ENCODE results near the gene MYD88. TPM values are rescaled to one million over a fixed set of nuclear protein-coding genes. Genes with fewer than 3 reads are reported as not detected.
A peak's percentile ranks its signal among the peaks of the same experiment; 100 is the strongest.
"Not testable (repeated sequence)": the region's sequence is repeated elsewhere in the genome, so short reads cannot be mapped to it uniquely, and the experiment has no call there.

MYD88 gene
- total and polyA plus RNA-seq, 7 donors = 2.9 to 7.0 (median 4.4) TPM

DNA sequence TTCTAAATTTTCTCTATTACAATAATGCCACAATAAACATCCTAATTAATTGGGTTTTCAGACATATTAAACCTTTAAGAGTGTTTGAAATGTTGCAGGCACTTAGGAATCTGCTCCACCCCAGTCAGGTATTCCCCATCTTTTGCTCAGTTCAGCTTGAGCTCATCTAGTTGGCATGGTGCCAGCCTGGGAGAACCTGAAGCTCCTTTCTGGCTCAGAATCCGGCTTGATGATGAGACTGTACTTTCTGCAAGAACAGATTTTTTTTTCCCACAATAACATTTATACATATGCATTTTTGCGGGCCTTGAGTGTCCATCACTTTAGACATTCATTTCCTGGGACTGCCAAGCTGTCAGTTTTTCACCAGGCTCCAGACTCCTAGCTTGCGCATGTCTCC is 19.1 kb downstream of the MYD88 start:
- DNase-seq (no peak), ATAC-seq (no peak)
- no peaks in the 10 kb centered on the region for H3K9me3 ChIP-seq
- intact Hi-C loops (cut with DNase I) = no loop called here
- H3K4me3 ChIP-seq = no peak overlapping the region
- WGBS, 3 donors = 86 to 90% (median 88%) methylated on average over 3 of the region's 3 CpGs
- H3K27ac ChIP-seq = no peak overlapping the region
- H3K36me3 ChIP-seq (ENCODE audit: insufficient read depth in 1 of 2, low read depth in 1 of 2) = no peaks in the 10 kb centered on the region
- H3K27me3 ChIP-seq (ENCODE audit: insufficient read depth in 3 of 3, low read length in 2 of 3) = no peaks in the 10 kb centered on the region
- TF ChIP-seq, protein P1, sequence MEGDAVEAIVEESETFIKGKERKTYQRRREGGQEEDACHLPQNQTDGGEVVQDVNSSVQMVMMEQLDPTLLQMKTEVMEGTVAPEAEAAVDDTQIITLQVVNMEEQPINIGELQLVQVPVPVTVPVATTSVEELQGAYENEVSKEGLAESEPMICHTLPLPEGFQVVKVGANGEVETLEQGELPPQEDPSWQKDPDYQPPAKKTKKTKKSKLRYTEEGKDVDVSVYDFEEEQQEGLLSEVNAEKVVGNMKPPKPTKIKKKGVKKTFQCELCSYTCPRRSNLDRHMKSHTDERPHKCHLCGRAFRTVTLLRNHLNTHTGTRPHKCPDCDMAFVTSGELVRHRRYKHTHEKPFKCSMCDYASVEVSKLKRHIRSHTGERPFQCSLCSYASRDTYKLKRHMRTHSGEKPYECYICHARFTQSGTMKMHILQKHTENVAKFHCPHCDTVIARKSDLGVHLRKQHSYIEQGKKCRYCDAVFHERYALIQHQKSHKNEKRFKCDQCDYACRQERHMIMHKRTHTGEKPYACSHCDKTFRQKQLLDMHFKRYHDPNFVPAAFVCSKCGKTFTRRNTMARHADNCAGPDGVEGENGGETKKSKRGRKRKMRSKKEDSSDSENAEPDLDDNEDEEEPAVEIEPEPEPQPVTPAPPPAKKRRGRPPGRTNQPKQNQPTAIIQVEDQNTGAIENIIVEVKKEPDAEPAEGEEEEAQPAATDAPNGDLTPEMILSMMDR (IDR thresholded peaks at IDR 0.05) = no peak
- H3K4me1 ChIP-seq = no peaks in the 10 kb centered on the region

DNA sequence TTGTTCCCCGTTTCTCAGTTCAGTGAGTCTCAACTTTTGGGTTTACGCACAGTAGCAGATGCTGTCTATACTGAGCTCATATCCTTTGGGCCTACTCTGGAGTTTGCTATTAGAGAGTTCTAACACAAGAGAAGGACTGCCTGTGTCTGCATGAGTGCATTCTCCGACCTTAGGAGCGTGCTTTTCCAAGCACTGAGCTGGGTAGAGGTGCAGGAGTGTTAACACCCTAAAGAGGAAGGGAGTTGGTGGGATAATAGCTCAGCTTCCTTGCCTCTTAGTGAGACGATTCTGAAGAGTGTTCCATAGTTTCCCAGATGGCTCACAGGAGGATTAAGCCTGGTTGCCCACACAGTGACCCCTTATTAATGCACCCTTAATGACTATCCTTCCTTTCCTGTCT is 20.0 kb downstream of the MYD88 start:
- DNase-seq (no peak), ATAC-seq (no peak)
- H3K27ac ChIP-seq = no peak overlapping the region
- WGBS, 3 donors = 76 to 81% (median 77%) methylated on average over 5 of the region's 5 CpGs
- H3K36me3 ChIP-seq (ENCODE audit: insufficient read depth in 1 of 2, low read depth in 1 of 2) = no peaks in the 10 kb centered on the region
- no peaks in the 10 kb centered on the region for H3K27me3 ChIP-seq (ENCODE audit: insufficient read depth in 3 of 3, low read length in 2 of 3)
- no peaks in the 10 kb centered on the region for H3K4me1 ChIP-seq
- no peak overlapping the region for H3K4me3 ChIP-seq
- H3K9me3 ChIP-seq = no peaks in the 10 kb centered on the region
- TF ChIP-seq, protein P1 (IDR thresholded peaks at IDR 0.05) = no peak
- intact Hi-C loops (cut with DNase I) = no loop called here

DNA sequence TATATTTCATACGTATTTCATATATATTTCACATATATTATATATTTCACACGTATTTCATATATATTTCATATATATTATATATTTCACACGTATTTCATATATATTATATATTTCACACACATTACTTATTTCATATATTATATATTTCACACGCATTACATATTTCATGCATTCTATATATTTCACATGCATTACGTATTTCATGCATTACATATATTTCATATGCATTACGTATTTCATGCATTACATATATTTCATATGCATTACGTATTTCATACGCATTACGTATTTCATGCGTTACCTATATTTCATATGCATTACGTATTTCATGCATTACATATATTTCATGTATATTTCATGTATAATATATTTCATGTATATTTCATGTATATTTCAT is 22.2 kb downstream of the MYD88 start:
- WGBS, 3 donors = 90 to 95% (median 95%) methylated on average over 11 of the region's 11 CpGs
- ATAC-seq; H3K36me3 ChIP-seq (ENCODE audit: insufficient read depth in 1 of 2, low read depth in 1 of 2); H3K4me1 ChIP-seq; H3K27me3 ChIP-seq (ENCODE audit: insufficient read depth in 3 of 3, low read length in 2 of 3); H3K27ac ChIP-seq; DNase-seq; H3K4me3 ChIP-seq; H3K9me3 ChIP-seq: not testable (repeated sequence)
- intact Hi-C loops (cut with DNase I) = loop anchor here in 1 of 2 donors (10.0 kb wide), 1 partner anchor 1166 kb away; the partner anchor contains the start of genes EPM2AIP1 and MLH1

DNA sequence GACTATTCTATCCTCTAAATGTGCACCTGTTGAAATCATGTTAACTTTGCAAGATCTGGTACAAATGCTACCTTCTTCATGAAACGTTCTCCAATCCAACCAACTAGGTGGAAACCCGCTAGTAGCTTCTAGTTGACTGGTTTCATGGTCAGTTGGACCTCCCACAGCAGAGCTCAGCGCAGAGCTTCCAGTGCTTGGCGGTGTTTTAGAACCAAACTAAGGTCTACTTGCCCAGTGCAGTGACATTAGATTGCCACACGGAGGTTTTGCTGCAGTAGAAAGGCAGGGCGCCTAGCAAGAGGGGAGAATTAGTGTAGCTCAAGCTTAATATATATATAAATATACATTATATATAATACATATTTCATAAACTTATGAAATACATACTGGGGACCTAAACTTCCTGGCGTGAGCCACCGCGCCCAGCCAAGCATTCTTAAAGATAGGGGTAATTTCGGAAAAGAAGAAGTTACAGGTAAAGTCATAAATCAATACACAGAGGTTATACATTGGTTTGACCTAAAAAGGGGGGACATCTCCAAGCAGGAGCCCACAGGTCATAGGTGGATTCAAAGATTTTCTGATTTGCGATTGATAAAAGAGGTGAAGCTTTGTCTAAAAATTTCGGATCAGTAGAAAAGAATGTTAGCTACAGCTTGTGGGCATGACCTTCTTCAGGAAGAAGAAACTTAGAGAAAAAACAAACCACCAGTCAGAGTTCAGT is 24.8 kb downstream of the MYD88 start:
- ATAC-seq = no peak
- intact Hi-C loops (cut with DNase I) = loop anchor here in 1 of 2 donors (10.0 kb wide), 1 partner anchor 1168 kb away; the partner anchor contains the start of genes EPM2AIP1 and MLH1
- TF ChIP-seq, protein P1 (IDR thresholded peaks at IDR 0.05) = peak; percentile 10
- Histone ChIP-seq H3K36me3 (ENCODE audit: insufficient read depth in 1 of 2, low read depth in 1 of 2) (no peaks in the 10 kb centered on the region), H3K27ac (no peak overlapping the region), H3K4me3 (no peak overlapping the region), H3K4me1 (peaks cover 22% of the 10 kb centered on the region), H3K27me3 (ENCODE audit: insufficient read depth in 3 of 3, low read length in 2 of 3) (no peaks in the 10 kb centered on the region), H3K9me3 (no peaks in the 10 kb centered on the region)
- 92 to 93% (median 92%) methylated on average over 12 of the region's 12 CpGs for WGBS, 3 donors
- DNase-seq = no peak

DNA sequence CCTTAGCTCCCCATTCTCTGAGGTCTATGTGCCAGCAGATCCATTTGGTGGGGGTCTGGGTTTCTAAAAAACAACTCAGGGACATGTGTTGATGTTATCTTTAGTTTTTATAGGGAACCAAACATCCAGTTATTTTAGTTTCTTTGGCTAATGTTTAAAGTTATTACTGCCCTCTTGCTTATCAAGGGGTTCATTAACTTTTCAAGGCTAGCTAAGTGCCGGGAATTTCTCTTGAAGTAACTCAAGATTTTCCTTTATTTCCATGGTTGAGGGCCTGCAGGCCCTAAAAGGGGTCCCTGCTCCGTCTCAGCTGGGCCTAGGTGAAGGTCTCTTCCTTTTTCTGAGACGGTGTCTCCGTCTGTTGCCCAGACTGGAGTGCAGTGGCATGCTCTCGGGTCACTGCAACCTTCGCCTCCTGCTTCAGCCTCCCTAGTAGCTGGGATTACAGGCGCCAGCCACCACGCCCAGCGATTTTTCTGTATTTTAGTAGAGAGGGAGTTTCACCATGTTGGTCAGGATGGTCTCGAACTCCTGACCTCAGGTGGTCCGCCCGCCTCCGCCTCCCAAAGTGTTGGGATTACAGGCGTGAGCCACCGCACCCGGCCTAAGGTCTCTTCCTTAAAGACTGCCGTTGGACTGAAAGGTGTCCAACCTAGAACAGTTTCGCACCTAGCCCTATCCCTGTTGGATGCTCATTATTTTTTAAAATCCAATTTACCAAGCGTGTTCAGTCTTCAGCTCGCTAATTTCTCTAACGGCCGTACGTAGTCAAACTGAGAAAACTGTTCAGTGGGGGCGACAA is 25.6 kb downstream of the MYD88 start:
- TF ChIP-seq, protein P1 (IDR thresholded peaks at IDR 0.05) = no peak
- Histone ChIP-seq H3K27ac (peak overlapping the region; percentile 99), H3K27me3 (ENCODE audit: insufficient read depth in 3 of 3, low read length in 2 of 3) (no peaks in the 10 kb centered on the region), H3K9me3 (no peaks in the 10 kb centered on the region), H3K36me3 (ENCODE audit: insufficient read depth in 1 of 2, low read depth in 1 of 2) (no peaks in the 10 kb centered on the region), H3K4me1 (peaks cover 29% of the 10 kb centered on the region), H3K4me3 (peak overlapping the region; percentile 92)
- intact Hi-C loops (cut with DNase I) = loop anchor here in 1 of 2 donors (10.0 kb wide), 1 partner anchor 1169 kb away; the partner anchor contains the start of genes EPM2AIP1 and MLH1
- ATAC-seq (no peak), DNase-seq (no peak)
- WGBS, 3 donors = 68 to 73% (median 72%) methylated on average over 24 of the region's 24 CpGs

Measured in psoas muscle (tissue), 8 donors.